ENCODE results near the gene ZNF26.
A peak's percentile ranks its signal among the peaks of the same experiment; 100 is the strongest.
"Not testable (repeated sequence)": the region's sequence is repeated elsewhere in the genome, so short reads cannot be mapped to it uniquely, and the experiment has no call there.

The ZNF26 gene

GRCh38 chr12:132956011-132956788, 30.0 kb upstream of the ZNF26 start, which contains the start of gene ZNF605:
Gene ZNF605, minus strand, starts transcription at chr12:132956306. Its CDS starts 10,671 bp downstream, at chr12:132945635.
- no peak for DNase-seq

- not testable (repeated sequence) for DNase-seq
Measured at GRCh38 chr12:132961790-132962189, 24.4 kb upstream of the ZNF26 start.

GRCh38 chr12:132963947-132964346, 22.2 kb upstream of the ZNF26 start:
- not testable (repeated sequence) for DNase-seq

DNA sequence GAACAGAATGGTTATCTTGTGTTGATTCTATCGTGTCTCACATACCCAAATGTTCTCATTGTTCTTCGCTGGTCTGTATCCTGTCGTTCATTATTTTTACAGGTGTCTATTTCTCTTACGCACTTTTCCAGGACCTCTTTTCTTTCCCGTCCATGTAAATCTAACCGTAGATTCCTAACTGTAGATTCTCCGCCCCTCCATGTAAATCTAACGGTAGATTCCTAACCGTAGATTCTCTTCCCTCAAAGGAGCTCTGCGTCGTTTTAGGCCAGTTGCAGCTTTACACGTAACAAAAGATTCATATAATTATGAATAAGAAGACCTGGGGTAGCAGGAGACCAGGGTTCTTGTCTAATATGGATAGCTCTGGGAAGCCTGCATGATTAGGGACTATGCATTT, 20.4 kb upstream of the ZNF26 start:
- DNase-seq: no peak

GRCh38 chr12:132966676-132967415, 19.3 kb upstream of the ZNF26 start:
- DNase-seq: no peak

- no peak for DNase-seq
Measured at GRCh38 chr12:132967736-132968135, 18.4 kb upstream of the ZNF26 start.

- DNase-seq: no peak
Measured at GRCh38 chr12:132972374-132972773, 13.8 kb upstream of the ZNF26 start.

GRCh38 chr12:132976870-132977269, 9.3 kb upstream of the ZNF26 start:
- DNase-seq: not testable (repeated sequence)

GRCh38 chr12:132986885-132987225, 688 bp downstream of the ZNF26 start:
- DNase-seq: no peak

GRCh38 chr12:132998741-132999140, 12.6 kb downstream of the ZNF26 start:
- DNase-seq: no peak

DNA sequence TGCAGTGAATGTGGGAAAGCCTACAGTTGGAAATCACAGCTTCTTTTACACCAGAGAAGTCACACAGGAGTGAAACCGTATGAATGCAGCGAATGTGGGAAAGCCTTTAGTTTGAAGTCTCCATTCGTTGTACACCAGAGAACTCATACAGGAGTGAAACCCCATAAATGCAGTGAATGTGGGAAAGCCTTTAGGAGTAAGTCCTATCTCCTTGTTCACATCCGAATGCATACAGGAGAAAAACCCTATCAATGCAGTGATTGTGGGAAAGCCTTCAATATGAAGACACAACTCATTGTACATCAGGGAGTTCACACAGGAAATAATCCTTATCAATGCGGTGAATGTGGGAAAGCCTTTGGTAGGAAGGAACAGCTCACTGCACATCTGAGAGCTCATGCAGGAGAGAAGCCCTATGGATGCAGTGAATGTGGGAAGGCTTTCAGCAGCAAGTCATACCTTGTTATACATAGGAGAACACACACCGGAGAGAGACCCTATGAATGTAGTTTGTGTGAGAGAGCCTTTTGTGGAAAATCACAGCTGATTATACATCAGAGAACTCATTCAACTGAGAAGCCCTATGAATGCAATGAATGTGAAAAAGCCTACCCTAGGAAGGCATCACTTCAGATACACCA, 24.6 kb downstream of the ZNF26 start:
- no peak for DNase-seq

- no peak for DNase-seq
Measured at GRCh38 chr12:133023566-133023965, 37.4 kb downstream of the ZNF26 start.

GRCh38 chr12:133026996-133027395, 40.8 kb downstream of the ZNF26 start:
- no peak for DNase-seq

DNA sequence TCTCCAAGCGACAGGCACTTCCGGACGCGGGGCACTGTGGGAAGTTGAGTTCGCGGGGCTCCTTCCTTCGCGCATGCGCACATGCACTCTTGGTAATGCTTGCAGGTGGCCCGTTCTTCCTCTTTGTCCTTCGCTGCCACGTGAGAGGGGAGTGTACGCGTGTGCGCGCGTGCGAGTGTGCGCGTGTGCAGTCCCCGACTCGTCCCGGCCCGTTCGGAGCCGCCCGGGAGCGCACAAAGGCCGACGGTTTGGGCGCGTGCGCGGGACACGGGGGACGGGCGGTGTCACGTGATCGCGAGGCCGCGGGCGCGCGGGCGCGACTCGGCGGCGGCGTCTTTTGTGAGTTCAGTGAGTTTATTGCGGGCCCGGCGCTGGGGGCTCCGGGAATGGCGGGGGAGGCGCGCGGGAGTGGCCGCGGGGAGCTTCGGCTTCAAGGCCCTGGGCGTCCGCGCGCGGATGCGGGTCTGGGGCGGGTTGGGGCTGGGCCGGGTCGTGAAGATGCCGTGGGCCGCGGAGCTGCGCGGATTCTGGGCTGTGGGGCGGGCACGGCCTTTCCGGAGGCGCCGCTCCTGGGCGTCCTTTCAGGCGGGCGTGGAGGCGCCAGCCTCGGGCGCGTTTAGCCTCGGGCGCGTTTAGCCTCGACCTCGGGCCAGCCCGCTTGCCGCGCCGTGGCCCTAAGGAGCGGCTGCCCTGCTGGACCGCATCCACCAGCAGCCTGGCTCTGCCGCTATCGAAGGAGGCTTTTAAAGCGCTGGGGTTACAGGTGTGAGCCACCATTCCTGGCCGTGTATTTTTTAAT, 51.2 kb downstream of the ZNF26 start, which contains the start of gene ZNF84:
Gene ZNF84 (plus strand): TSS at position 303 of the 799 bp plus-strand sequence. CDS start 3,959 bp downstream, outside the sequence.
- DNase-seq: peak; percentile 60

GRCh38 chr12:133038118-133038709, 52.0 kb downstream of the ZNF26 start:
- DNase-seq: no peak

GRCh38 chr12:133046698-133047097, 60.5 kb downstream of the ZNF26 start:
- no peak for DNase-seq

- no peak for DNase-seq
Measured at GRCh38 chr12:133057446-133057845, 71.3 kb downstream of the ZNF26 start.

- DNase-seq: no peak
Measured at GRCh38 chr12:133058203-133059113, 72.3 kb downstream of the ZNF26 start.

- no peak for DNase-seq
Measured at GRCh38 chr12:133061954-133062353, 75.8 kb downstream of the ZNF26 start.

- no peak for DNase-seq
Measured at GRCh38 chr12:133063556-133063955, 77.4 kb downstream of the ZNF26 start.

- DNase-seq: no peak
Measured at GRCh38 chr12:133073836-133074235, 87.7 kb downstream of the ZNF26 start.

Measured in cortex of kidney (tissue), 1 donor.